ENCODE data around the gene ZNF385A. TPM values are rescaled to one million over a fixed set of nuclear protein-coding genes. Genes with fewer than 3 reads are reported as not detected.
"Not testable (repeated sequence)": the region's sequence is repeated elsewhere in the genome, so short reads cannot be mapped to it uniquely, and the experiment has no call there.

ZNF385A gene
- total RNA-seq, 1 experiment from 2014 or later = 5.5 TPM

DNA sequence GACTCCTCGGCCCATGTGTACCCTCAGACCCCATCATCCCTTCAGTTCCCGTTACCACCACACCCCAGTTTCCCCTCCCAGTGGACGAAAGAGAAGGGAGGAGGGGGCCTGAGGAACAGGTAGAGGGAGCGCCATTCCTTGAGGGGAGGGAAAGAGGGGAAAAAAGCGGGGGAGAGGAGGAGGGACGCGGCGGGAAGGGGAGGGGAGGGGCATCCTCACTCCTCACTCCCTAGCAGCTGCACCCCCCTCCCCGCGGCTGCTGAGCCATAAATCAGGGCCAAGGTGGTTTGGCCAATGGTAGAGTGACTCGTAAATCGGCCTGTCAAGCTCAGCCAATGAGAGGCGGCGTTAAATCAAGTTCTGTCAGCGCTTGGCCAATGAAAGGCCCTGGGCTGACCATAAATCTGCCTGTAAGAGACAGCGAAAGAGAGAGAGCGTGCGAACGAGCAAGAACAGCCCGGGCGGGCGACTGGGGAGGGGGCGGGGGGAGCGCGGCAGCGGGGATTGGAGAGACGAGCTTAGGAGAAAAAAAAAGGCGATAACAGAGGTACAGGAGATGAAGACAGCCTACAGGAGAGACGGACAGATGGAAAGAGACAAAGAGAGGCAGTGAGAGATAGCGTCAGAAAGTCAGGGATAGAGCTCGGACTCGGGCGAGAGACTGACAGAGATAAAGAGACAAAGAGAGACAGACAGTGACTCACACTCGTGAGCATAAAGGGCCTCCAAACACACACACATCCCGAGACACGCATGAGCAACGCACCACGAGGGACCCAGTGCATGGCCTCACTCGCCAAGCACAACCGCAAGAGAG lies 25.4 kb downstream of the ZNF385A start:
- peak; percentile 99 for DNase-seq (ENCODE audit: extremely low read depth, low read depth)

DNA sequence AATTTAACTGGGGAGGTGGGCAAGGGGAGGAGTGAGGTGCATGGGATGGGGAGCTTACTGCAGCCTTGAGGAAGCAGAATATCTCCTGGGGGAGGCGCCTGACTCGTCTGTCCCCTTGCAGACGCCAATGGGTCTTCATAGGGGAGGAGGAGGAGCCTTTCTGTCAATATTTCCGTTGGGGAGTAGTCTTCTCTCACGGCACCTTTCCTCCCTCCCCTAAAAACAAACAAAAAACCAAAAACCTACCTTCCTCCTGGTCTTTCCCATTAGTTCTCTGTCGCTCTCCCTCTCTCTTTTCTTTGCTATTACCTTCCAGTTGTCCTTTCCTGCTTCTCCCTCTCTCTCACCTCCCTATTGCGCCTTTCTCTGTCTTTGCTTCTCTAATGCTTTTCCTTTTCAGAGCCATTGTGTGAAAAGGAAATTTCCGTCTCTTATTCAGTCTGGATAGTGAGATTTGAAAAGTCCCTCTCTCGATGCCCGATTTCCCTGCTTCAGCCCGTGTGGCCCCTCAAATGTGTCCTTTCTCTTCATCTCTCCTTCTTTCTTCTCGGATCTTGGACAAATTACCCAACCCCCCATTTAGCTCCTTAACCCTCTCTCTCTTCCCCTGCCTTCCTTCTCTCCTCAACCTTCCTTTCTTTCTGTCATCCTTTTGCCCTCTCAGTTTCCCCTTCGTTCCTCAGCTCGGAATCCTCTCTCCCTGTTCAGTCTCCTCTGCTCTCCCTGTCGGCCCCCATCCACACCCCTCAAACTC lies 26.2 kb downstream of the ZNF385A start:
- DNase-seq (ENCODE audit: extremely low read depth, low read depth) = no peak

DNA sequence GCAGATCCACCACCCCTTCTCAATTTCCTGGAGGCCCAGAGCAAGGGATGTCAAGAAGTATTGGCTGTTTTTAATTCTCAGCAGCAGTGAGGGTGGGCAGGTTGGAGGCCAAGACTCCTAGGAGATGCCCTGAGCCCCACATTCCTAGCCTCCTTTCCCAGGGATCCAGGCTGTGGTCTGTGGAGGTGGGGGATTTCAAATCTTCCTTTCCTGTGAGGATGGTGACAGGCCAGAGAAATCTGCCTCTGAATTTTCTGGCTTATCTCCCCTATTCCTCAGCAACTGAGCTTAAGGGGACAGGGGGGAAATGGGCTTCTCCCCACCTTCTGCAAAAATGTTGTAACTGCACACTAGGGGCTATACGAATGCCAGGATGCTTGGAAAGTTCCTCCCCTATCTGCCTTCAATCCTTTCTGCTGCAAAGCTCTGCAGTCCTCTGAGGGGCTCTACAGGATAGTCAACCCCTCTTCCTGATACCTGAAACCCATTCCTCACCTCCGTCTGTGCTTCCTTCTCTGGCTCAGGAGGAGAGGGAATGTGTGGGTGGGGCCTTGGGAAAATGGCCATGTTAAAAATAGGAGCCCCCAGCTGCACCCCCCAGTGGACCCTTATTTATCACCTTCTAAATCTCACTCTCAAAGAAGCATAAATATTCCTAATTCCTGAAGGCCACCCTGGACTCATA lies 26.9 kb downstream of the ZNF385A start:
- no peak for DNase-seq (ENCODE audit: extremely low read depth, low read depth)

DNA sequence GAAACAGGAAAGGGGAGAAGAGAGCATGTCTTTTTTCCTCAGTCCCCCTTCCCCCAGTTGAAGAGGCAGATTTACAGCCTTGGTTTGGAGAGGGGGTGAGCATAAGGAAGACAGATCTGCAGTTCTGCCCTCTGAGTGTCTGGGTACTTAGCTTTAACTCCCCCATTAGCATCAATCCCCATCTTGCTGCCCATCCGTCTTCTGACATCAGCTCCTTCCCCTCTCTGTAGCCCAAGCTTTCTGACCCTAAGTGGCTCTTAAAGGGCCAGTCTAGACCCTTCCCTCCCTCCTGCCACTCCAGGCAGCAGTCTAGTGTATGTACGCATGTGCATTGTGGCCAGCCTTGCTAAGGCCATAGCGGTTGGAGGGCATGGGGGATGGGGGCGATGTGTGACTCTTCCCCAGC lies 27.6 kb downstream of the ZNF385A start:
- DNase-seq (ENCODE audit: extremely low read depth, low read depth) = no peak

DNA sequence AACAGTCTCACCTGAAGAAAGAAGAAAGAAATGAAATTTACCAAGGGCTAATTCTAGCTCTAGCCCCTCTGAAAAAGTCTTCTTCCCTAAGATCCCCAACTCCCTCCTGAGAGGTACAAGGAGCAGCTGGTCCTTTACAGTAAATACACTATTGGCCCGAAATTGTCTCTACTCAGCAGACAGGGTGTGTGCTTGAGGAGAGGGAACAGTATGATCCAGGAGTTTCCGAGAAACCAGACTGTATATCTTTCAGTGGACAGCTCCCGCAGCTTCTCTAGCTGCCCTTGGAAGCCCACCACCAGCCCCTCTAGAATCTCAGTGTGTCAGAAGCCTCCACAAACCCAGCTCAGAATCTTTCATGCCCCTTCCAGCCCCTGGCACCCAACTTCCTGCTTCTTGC lies 28.3 kb downstream of the ZNF385A start:
- no peak for DNase-seq (ENCODE audit: extremely low read depth, low read depth)

DNA sequence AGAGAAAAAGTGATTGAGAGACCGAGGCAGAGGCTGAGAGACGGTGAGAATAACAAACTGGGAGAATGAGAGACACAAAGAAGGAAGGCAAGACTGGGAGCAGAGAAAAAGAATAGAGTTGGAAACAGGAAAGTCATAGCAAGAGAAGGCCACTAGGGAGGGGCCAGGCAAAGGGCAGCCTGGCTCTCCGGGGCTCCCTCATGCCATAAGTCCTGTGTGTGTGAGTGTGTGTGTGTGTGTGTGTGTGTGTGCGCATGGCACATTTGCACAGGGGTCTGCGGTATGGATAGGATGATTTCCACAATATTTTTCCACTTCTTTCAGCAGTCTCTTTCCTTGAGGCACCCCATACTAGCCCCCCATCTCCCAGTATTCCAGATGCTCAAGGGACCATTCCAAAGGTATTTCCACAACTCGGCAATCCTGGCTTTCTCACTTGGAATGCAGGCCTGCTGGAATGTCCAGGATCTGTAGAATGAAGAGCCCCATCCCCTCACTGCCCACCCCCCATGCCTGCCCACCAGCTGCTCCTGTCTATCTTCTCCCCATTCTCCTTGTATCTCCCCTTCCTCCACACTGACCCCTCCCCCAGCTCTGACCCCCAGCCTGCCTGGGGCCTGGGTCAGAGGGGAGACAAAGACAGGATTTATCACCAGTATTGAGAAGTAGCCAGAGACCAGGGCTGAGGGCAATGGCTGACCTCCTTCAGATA lies 29.3 kb downstream of the ZNF385A start:
- no peak for DNase-seq (ENCODE audit: extremely low read depth, low read depth)

DNA sequence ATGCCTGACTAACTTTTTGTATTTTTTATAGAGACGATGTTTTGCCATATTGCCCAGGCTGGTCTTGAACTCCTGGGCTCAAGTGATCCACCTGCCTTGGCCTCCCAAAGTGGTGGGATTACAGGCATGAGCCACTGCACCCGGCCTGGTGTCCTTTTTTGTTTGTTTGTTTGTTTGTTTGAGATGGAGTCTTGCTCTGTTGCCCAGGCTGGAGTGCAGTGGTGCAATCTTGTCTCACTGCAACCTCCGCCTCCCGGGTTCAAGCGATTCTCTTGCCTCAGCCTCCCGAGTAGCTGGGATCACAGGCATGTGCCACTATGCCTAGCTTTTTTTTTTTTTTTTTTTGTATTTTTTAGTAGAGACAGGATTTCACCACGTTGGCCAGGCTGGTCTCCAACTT lies 30.3 kb downstream of the ZNF385A start:
- not testable (repeated sequence) for DNase-seq (ENCODE audit: extremely low read depth, low read depth)

DNA sequence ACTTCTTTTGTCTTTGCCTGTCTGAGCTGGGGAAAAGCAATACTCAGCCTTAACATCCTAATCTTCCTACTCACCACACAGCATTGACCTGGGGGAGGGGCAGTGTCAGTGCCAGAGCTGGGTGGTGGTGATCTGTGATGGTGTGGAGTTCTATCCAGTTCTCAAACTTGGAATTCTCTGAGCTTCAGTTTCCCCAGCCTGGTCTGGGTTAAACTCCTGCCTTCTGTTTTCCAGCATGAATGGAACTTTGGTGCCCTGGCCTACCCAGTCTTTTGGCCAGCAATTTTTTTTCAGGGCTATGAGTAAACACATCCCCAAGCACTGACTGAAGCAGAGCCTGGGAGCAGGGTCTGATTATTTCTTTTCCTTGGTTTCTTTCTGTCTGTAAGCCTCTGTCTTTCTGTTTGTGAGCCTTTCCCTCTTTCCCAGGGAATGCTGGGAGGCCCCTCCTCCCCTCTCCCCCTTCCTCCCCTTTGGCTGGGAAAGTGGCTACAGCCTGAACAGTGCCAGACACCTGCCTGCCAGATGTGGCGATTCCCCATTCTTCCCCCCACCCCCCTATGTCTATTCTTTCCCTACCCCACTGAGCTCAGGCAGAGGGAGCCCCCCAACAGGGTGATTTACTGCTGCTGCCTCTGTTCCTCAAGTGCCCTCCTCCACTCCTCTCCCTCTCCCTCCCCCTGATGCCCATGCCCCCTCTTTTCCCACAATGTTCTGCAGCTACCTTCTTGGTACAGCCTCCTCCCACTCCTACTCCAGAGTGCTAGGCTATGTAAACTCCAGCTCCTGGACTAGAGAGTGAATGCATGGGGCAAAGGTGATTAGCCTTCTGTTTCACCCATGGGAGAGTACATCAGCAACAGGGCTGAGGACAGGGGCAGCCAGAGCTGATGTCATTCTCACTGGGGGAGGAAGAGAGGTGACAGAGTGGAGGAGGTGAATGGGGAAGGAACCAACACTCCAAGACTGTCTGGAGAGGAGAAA lies 31.4 kb downstream of the ZNF385A start:
- DNase-seq (ENCODE audit: extremely low read depth, low read depth) = no peak

DNA sequence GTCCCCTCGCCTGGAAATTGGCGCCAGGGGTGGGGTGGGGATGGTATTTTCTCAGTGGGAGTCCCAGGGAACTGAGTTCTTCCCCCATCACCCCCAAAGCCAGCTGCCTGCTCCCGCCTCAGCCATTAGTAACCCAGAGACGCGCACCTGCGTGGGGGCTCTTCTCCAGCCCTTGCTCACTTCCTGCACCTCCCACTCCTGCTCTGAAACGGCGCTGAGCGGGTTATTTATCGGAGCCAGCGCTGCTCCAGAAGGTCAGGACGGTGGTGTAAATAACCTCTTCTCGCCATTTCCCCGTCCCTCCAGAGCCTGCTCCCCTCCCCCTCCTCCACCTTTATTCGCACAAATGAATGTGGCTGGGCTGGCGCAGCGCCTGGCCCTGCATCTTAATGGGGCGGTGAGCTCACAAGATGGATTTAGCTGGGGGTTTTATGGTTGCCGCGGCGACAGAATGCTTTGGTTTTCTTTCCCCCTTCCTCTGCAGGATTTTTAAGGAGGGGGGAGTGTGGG lies 32.5 kb downstream of the ZNF385A start:
- DNase-seq (ENCODE audit: extremely low read depth, low read depth) = no peak

DNA sequence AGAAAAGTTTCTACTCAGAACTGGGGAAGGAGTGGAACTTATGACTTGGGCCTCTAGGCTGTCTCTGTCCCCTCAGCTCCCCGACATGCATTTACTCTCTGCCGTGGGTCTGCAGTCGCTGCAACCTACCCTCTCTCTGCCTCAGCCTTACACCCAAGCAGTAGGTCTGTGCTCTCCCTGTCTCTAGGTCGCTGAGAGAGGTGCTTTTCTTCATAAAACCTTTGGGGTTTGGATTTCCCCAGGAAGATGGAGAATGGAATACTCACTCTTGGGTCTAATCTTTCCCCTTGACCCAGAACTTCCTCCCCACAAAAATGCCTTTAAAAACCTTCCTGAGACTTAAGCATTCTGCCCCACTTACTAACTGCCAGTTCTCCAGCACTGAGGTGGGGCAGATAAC lies 33.2 kb downstream of the ZNF385A start:
- no peak for DNase-seq (ENCODE audit: extremely low read depth, low read depth)

DNA sequence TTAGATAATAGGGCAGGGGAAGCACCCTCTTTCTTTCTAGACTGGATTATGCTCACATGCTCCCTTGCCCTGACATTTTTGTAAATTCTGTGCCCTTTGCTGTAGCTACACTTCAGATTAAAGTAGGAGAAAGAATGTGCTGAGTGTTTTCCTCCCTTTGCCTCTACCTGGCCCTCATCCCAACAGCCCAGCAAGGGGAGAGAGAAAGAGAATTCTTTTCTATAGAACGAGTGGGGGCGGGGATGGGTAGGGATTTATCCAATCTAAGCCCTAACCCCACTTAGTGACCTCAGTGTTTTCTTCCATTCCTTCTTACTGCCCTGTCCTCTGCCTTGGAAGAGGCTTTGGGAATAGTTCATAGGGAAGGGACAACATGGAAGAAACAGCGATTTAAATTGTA lies 33.8 kb downstream of the ZNF385A start:
- DNase-seq (ENCODE audit: extremely low read depth, low read depth) = no peak

DNA sequence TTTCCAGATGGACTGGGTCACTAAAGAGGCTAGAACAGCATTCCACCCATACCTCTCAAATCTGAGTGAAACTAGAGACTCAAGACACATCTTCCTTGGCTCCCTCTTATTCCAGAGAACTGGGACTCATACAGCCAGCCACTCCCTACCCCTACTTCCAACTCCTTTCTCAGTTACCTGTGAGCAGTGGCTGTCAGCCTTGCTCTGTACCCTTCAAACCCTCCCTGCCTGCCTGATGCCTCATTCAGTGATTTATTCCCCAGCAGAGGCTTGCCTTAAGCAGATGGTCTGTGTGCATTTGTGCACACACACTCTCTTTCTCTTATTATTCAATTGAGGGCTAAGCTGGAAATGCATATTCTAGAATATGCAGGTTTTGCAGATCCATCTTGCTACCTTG lies 34.9 kb downstream of the ZNF385A start:
- no peak for DNase-seq (ENCODE audit: extremely low read depth, low read depth)

DNA sequence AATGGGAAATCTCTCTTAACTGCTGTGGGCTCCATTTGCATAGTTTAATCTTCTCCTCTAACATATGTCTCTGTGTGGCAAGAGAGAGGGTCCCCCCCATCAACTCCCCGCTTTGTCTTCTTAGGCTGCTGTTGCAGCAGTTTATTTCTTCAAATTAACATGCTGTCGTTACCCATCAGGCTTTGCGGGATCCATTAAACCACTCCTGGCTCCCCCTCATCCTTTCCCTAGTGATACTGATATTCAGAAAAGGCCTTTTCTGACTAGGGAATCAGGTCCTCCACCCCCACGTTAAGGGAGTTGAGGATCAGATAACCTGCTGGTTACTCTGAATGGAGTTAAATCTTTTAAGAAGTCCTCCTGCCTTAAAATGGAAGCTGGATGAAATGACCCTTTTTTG lies 35.5 kb downstream of the ZNF385A start:
- DNase-seq (ENCODE audit: extremely low read depth, low read depth) = no peak

DNA sequence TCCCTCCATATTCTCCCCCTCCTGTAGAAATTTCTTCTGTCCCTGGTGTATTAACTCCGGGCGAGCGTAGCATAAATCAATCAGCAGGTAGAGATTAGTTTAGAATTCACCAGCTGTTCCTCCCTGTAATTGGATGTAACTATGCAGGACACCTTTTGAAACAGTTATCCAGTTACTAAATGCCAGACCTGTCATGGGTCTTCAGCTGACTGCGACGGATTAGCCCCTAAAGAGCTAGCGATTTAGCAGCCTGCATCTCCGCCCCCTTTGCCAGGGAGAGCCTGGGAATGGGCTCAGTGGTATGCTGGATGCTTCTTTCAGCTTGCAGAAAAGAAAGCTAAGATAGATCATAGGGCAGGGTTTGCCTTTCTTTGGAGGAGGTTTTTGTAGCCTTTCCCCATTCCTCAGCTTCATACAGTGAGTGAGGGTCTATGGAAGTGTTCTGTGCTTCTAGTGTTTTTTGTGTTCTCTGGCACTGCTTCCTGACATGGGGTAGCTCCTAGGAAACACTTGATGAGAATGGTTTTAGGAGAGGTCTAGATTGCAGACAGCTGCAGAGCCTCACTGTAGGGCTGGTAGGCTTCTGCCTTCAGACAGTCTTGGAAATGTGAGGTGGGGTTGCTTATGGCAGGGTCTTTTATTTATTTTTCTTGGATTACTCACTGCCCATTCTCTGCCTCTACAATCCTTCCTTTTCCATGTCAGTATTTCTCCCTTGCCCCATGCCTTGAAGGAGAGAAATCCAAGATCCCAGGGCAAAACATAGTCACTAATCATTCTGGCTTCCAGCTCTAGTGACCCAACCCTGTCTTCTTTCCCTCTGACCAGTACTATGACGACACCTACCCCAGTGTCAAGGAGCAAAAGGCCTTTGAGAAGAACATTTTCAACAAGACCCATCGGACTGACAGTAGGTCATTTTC lies 42.9 kb downstream of the ZNF385A start:
- DNase-seq (ENCODE audit: extremely low read depth, low read depth) = no peak

DNA sequence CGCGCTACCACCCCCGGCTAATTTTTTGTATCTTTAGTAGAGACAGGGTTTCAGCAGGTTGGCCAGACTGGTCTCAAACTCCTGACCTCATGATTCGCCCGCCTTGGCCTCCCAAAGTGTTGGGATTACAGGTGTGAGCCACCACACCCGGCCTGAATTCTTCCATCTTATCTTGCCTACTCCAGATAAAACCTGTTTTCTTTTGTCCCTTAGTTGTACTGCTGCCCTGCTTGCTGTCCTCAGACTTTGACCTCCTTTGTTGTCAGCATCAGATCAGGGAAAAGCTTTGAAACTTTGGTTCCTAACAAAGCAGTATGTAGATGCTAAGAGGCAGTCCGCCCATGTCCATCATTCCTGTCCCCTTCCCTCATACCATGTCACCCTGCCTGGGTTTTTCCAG lies 43.7 kb downstream of the ZNF385A start:
- no peak for DNase-seq (ENCODE audit: extremely low read depth, low read depth)

DNA sequence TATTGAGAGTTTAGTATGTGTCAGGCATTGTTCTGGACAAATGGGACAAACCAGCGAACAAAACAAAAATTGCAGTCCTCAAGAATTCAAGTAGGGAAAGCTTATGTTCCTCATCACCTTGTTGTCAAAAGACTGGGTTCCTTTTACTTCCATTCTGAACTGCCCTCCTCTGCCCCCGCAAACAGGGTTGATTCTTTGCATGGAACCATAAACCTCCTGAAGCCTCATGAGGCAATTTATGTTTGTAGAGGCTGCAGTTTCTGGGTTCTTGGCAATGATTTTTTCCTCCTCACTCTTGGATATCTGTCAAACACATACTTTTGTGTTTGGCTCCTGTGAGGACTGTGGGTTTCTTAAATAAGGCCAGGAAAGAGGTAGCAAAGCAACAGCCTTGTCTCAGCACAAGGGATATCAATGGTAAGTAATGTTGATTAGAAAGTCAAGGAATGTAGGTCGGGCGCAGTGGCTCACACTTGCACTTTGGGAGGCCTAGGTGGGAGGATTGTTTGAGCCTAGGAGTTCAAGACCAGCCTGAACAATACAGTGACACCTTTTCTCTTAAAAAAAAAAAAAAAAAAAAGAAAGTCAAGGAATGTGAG lies 45.7 kb downstream of the ZNF385A start:
- DNase-seq (ENCODE audit: extremely low read depth, low read depth) = no peak

DNA sequence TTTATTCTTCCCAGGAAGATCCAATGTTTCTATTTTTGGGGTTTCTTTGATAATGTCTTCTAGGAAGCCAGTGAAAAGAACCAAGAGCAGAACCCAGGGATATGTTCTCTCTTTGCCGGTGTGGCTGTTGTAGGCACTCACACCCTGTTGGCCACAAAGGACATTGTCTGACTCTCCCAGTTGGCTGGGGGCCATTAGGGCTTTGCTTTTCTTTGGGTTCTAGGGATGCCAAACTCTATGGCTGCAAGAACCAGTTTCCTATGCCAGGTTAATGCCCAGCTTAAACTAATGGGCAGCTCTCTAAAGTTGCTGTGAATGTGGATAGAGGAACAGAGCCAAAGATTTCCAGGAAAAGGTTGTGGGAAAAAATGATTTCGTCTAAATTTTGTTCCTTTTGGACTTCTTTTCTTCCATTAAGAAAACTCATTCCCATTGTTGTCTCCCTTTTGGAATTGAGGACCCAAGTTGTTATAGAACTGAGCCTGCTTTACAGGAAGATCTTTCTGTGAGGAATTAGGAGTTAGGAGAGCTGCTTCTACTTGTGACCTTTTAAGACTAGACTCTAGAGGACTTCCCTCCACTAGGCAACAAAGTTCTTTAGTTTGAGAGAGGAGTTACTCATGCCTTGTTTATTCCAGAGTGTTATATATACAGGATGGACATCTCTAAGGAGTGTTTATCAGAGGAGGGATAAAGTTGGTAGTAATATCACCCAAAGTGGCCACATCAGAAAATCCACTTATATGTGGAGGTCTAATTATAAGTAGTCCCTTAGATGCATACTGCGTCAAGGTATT lies 46.5 kb downstream of the ZNF385A start:
- no peak for DNase-seq (ENCODE audit: extremely low read depth, low read depth)
